Measurements from ENCODE around the gene FAM43A.

FAM43A gene

GRCh38 chr3:194685718-194686413 lies at the start of gene FAM43A:
TSS of gene FAM43A (plus strand) at chr3:194685883. CDS start at chr3:194686827, 944 bp downstream.
- peak; percentile 77 for DNase-seq

GRCh38 chr3:194637066-194637465 lies 48.6 kb upstream of the FAM43A start:
- DNase-seq = no peak

GRCh38 chr3:194637541-194638400 lies 47.9 kb upstream of the FAM43A start:
- no peak for DNase-seq

- DNase-seq = no peak
These were observed 46.6 kb upstream of the FAM43A start for GRCh38 chr3:194638991-194639605.

GRCh38 chr3:194640829-194641228 lies 44.9 kb upstream of the FAM43A start:
- peak; percentile 18 for DNase-seq

- DNase-seq = no peak
These were observed 42.9 kb upstream of the FAM43A start for GRCh38 chr3:194642769-194643168.

- no peak for DNase-seq
These were observed 37.9 kb upstream of the FAM43A start for GRCh38 chr3:194647747-194648146.

GRCh38 chr3:194654443-194654842 lies 31.2 kb upstream of the FAM43A start:
- DNase-seq = no peak

GRCh38 chr3:194657439-194657838 lies 28.2 kb upstream of the FAM43A start:
- DNase-seq = no peak

GRCh38 chr3:194658477-194659242 lies 27.0 kb upstream of the FAM43A start:
- DNase-seq = no peak

- DNase-seq = no peak
These were observed 25.9 kb upstream of the FAM43A start for GRCh38 chr3:194659778-194660177.

- DNase-seq = peak; percentile 94
These were observed 24.3 kb upstream of the FAM43A start for GRCh38 chr3:194661374-194661773.

GRCh38 chr3:194661946-194662345 lies 23.7 kb upstream of the FAM43A start:
- no peak for DNase-seq

GRCh38 chr3:194664857-194665256 lies 20.8 kb upstream of the FAM43A start:
- DNase-seq = no peak

GRCh38 chr3:194667363-194667762 lies 18.3 kb upstream of the FAM43A start:
- no peak for DNase-seq

GRCh38 chr3:194671511-194671899 lies 14.2 kb upstream of the FAM43A start:
- peak; percentile 59 for DNase-seq

- peak; percentile 98 for DNase-seq
These were observed 13.5 kb upstream of the FAM43A start, which contains the start of gene LSG1 for GRCh38 chr3:194671900-194672808. TSS of gene LSG1 (minus strand) at chr3:194672191. CDS start at chr3:194672162, 29 bp downstream.

- no peak for DNase-seq
These were observed 12.8 kb upstream of the FAM43A start for GRCh38 chr3:194672876-194673275.

- no peak for DNase-seq
These were observed 11.9 kb upstream of the FAM43A start for GRCh38 chr3:194673761-194674160.

- DNase-seq = no peak
These were observed 10.5 kb upstream of the FAM43A start for GRCh38 chr3:194675081-194675640.

GRCh38 chr3:194675680-194676079 lies 10.0 kb upstream of the FAM43A start:
- DNase-seq = no peak
